Breast epithelium (tissue), 4 donors: Measurements from ENCODE around the gene ATP2C2. TPM values are rescaled to one million over a fixed set of nuclear protein-coding genes. Genes with fewer than 3 reads are reported as not detected.

Experiments
- DNase-seq, 2 donors: peaks; one replicate each; pipeline ENCODE4 v3.0.0-alpha.2; 2019; ENCODE audit warnings: low spot score in 2 of 2
- H3K27ac ChIP-seq, 2 donors: fragments of 200-600 bp; sonication (generic) in 1 of 2; one replicate each; pipeline ENCODE4 v1.5.1; 2016 to 2019; ENCODE audit warnings: mild to moderate bottlenecking in 1 of 2
- H3K27me3 ChIP-seq, 2 donors: fragments of 200-600 bp; sonication (generic) in 1 of 2; one replicate each; pipeline versions ENCODE4 v1.5.1 to v1.6.0; 2017 to 2019; ENCODE audit warnings: control low read depth in 1 of 2, mild to moderate bottlenecking in 1 of 2
- H3K36me3 ChIP-seq: fragments of 200-600 bp; one replicate; pipeline ENCODE4 v1.5.1; 2019
- H3K4me1 ChIP-seq, 2 donors: fragments of 200-600 bp; sonication (generic); one replicate each; pipeline ENCODE4 v1.5.1; 2016 to 2019; ENCODE audit warnings: control low read depth in 1 of 2
- H3K4me3 ChIP-seq, 3 donors: fragments of 200-600 bp; sonication (generic); 1 replicate in 2 of 3; 2 replicates in 1 of 3; pipeline ENCODE4 v1.5.1; 2016 to 2019; ENCODE audit warnings: mild to moderate bottlenecking in 3 of 3, moderate library complexity in 2 of 3
- H3K9me3 ChIP-seq, 2 donors: fragments of 200-600 bp; sonication (generic) in 1 of 2; one replicate each; pipeline ENCODE4 v1.5.1; 2016 to 2019; ENCODE audit warnings: control low read depth in 1 of 2
- POLR2A ChIP-seq: fragments of 450-650 bp; IDR thresholded peaks from one replicate; pipeline ENCODE4 v1.6.1; 2016; ENCODE audit warnings: antibody characterized with exemption, mild to moderate bottlenecking, moderate library complexity
- POLR2AphosphoS5 ChIP-seq, 3 donors: sonication (generic); formaldehyde crosslinking; IDR thresholded peaks; one replicate each; pipeline ENCODE4 v1.6.1; 2017; ENCODE audit warnings: antibody characterized with exemption in 3 of 3
- intact Hi-C: fragments of 100-400 bp; cut with DNase I; formaldehyde crosslinking; loops from one replicate; pipeline ENCODE4 v1.15.1; 2023; ENCODE audit warnings: low total_unique reads
- total RNA-seq, 3 donors: library from RNA; depleted of rRNA; stranded (reverse); fragments of >200 nt; gene quantifications; one replicate each; pipeline ENCODE4 v1.1.0, GENCODE V29; 2016
- TF ChIP-seq, protein P1 (sequence below), 3 donors: fragments of 450-650 bp; IDR thresholded peaks; one replicate each; pipeline ENCODE4 v1.5.1; 2016 to 2017; ENCODE audit warnings: antibody characterized with exemption in 3 of 3, mild to moderate bottlenecking in 3 of 3, moderate library complexity in 3 of 3

The ATP2C2 gene
- total RNA-seq, 3 donors from 2014 or later = 6.0 to 28.5 TPM; not detected in 1

DNA sequence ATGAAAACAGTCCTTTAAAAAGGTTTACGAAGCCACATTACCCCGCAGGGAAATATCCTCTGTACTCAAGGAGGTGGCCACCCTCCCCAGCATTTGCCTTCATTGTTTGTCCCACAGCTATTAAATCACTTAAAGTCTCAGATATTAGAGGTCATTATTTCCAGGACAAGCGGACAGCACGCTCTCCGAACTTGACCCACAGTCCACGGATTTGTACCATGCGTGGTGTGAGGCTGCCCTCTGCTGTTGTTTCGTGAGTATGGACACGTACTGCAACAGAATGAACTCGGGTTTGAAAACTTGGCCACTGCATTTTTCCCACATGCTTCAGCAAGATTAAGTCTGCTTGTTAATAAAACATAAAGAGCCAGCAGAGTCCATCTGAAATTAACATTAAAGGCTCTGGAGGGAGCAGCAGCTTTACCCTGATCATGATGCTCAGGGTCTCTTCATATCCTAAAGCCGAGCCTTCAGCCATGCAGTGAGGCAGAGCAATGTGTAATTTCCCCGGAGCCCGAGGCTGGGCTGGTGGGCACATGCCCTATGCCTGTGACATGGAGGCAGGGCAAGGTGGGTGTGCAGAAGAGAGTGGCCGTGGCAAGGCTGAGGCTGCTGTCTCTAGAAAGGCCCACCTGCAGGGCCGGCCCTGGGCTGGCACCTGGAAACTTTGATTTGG lies 116.4 kb downstream of the ATP2C2 start:
- Histone ChIP-seq H3K9me3 (no peaks in the 10 kb centered on the region), H3K4me1 (no peaks in the 10 kb centered on the region), H3K4me3 (no peak overlapping the region), H3K27me3 (no peaks in the 10 kb centered on the region), H3K27ac (no peak overlapping the region), H3K36me3 (no peaks in the 10 kb centered on the region)
- no peak for TF ChIP-seq POLR2A
- TF ChIP-seq, protein P1, sequence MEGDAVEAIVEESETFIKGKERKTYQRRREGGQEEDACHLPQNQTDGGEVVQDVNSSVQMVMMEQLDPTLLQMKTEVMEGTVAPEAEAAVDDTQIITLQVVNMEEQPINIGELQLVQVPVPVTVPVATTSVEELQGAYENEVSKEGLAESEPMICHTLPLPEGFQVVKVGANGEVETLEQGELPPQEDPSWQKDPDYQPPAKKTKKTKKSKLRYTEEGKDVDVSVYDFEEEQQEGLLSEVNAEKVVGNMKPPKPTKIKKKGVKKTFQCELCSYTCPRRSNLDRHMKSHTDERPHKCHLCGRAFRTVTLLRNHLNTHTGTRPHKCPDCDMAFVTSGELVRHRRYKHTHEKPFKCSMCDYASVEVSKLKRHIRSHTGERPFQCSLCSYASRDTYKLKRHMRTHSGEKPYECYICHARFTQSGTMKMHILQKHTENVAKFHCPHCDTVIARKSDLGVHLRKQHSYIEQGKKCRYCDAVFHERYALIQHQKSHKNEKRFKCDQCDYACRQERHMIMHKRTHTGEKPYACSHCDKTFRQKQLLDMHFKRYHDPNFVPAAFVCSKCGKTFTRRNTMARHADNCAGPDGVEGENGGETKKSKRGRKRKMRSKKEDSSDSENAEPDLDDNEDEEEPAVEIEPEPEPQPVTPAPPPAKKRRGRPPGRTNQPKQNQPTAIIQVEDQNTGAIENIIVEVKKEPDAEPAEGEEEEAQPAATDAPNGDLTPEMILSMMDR (IDR thresholded peaks at IDR 0.05) = peak in 2 of 3 donors; percentile 79 to 85
- DNase-seq = peak; percentile 30 to 67
- intact Hi-C loops = loop anchor here (10.0 kb wide), 1 partner anchor 210 kb away; no protein-coding TSS in a partner anchor

DNA sequence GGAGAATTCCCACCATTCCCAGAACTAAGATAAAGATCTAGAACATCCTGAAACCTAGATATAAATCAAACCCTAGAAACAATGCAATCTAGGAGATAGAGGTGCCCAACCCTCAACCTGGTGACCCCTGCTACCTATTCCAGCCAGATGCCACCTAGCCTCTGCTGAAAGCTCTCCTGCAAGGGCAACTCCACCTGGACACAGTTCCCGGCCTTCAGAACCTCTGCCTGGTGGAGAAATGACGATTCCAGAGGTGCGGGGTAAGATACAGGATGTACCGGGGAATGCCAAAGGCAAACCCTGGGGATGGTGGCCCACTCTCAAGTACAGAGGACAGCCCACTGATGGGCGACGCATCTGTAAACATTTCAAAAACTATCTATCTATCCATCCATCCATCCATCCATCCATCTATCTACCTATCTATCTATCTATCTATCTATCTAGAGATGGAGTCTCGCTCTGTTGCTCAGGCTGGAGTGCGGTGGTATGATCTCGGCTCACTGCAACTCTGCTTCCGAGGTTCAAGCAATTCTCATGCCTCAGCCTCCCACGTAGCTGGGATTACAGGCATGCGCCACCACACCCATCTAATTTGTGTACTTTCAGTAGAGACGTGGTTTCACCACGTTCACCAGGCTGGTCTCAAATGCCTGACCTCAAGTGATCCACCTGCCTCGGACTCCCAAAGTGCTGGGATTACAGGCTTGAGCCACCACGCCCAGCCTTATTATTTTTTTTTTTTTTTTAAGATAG lies 117.1 kb downstream of the ATP2C2 start:
- intact Hi-C loops = loop anchor here (10.0 kb wide), 1 partner anchor 211 kb away; no protein-coding TSS in a partner anchor
- H3K27ac ChIP-seq = no peak overlapping the region
- no peaks in the 10 kb centered on the region for H3K36me3 ChIP-seq
- DNase-seq = peak; percentile 11 to 25
- H3K27me3 ChIP-seq = no peaks in the 10 kb centered on the region
- H3K4me3 ChIP-seq = no peak overlapping the region
- TF ChIP-seq POLR2AphosphoS5 (IDR thresholded peaks at IDR 0.05) (no peak), POLR2A (no peak)
- TF ChIP-seq, protein P1 (IDR thresholded peaks at IDR 0.05) = no peak
- H3K4me1 ChIP-seq = no peaks in the 10 kb centered on the region
- no peaks in the 10 kb centered on the region for H3K9me3 ChIP-seq

DNA sequence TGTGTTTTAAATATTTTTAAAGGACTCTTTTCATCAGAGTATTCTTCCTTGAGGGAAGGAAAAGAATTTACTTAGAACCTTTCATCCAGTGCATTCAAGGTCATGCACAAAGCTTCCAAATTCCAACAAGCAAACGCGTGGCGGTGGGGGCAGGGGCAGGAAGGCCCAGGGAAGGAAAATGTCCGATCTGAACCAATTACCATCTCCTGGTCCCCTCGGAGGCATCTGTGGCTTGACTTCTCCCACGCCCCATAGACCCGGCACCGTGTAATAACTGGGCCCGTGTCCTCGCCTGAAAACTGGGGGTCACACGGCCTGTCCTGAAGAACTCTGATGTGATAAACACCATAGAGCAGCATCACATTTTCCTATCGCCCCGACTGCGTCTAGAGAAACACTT lies 117.8 kb downstream of the ATP2C2 start:
- TF ChIP-seq POLR2A = no peak
- TF ChIP-seq, protein P1 (IDR thresholded peaks at IDR 0.05) = no peak
- TF ChIP-seq POLR2AphosphoS5 (IDR thresholded peaks at IDR 0.05) = no peak
- Histone ChIP-seq H3K27ac (no peak overlapping the region), H3K9me3 (no peaks in the 10 kb centered on the region), H3K4me3 (no peak overlapping the region), H3K4me1 (no peaks in the 10 kb centered on the region), H3K27me3 (no peaks in the 10 kb centered on the region), H3K36me3 (no peaks in the 10 kb centered on the region)
- peak; percentile 8 to 20 for DNase-seq
- intact Hi-C loops = loop anchor here (10.0 kb wide), 1 partner anchor 211 kb away; no protein-coding TSS in a partner anchor

DNA sequence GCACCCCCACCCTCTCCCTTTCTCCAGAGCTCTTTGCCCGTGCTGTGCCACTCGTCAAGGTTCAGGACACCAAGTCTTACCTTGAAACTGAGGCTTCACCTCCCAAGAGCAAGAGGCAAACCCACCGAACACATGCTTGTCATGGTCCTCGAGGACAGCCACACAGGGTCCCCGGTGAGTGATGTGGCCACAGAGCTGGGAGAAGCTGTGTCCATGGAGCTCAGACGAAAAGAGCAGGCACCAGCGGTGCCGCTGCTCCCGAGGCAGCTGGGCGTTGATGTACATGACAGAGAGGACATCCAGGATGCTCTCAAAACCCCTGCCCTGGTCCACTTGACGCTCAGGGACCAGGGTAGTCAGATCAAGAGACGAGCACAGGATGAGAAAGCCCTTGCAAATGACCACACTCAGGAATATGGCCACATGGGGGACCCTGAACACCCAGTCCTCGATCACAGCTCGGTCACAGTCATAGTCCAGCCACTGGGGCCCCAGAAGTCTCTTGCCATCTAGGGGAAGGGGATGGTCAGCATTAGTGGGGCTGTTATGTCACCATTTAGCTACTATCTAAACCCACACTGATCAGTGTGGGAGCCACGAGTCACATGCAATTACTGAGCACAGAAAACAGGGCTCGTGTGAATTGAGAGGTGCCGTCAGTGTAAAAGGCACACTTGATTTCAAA lies 118.4 kb downstream of the ATP2C2 start:
- no peaks in the 10 kb centered on the region for H3K36me3 ChIP-seq
- H3K27me3 ChIP-seq = no peaks in the 10 kb centered on the region
- H3K4me3 ChIP-seq = no peak overlapping the region
- no peak overlapping the region for H3K27ac ChIP-seq
- H3K4me1 ChIP-seq = no peaks in the 10 kb centered on the region
- TF ChIP-seq POLR2A (no peak), POLR2AphosphoS5 (IDR thresholded peaks at IDR 0.05) (no peak)
- TF ChIP-seq, protein P1 (IDR thresholded peaks at IDR 0.05) = no peak
- no peaks in the 10 kb centered on the region for H3K9me3 ChIP-seq
- DNase-seq = peak; percentile 7 to 24
- intact Hi-C loops = loop anchor here (10.0 kb wide), 1 partner anchor 212 kb away; no protein-coding TSS in a partner anchor
